Measurements from ENCODE around the gene LCE1D. TPM values are rescaled to one million over a fixed set of nuclear protein-coding genes. Genes with fewer than 3 reads are reported as not detected.

The LCE1D gene
- total RNA-seq, 1 donor from 2014 or later, result not detected

DNA sequence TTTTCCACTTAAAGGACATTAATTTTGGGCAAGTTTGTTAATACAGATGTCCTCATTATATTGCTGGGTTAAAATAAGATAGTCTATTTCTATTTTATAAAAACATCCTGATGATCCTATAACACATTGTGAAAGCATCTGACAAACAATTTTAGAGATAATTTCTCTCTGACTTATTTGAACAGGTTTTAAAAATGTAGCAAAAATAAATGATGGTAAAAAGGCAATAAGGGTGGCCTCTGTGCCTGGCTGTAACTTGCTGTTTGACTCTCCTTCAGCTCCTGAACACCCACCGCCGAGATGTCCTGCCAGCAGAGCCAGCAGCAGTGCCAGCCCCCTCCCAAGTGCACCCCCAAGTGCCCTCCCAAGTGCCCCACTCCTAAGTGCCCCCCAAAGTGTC is 30.7 kb downstream of the LCE1D start, which contains the start of gene LCE1A:
TSS of gene LCE1A (plus strand) at position 301 of the 400 bp plus-strand sequence. CDS start at position 301, 0 bp downstream.
- DNase-seq (no peak), ATAC-seq (ENCODE audit: low read depth) (no peak)
- intact Hi-C loops (cut with micrococcal nuclease), result no loop called here
- TF ChIP-seq, protein P1, sequence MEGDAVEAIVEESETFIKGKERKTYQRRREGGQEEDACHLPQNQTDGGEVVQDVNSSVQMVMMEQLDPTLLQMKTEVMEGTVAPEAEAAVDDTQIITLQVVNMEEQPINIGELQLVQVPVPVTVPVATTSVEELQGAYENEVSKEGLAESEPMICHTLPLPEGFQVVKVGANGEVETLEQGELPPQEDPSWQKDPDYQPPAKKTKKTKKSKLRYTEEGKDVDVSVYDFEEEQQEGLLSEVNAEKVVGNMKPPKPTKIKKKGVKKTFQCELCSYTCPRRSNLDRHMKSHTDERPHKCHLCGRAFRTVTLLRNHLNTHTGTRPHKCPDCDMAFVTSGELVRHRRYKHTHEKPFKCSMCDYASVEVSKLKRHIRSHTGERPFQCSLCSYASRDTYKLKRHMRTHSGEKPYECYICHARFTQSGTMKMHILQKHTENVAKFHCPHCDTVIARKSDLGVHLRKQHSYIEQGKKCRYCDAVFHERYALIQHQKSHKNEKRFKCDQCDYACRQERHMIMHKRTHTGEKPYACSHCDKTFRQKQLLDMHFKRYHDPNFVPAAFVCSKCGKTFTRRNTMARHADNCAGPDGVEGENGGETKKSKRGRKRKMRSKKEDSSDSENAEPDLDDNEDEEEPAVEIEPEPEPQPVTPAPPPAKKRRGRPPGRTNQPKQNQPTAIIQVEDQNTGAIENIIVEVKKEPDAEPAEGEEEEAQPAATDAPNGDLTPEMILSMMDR (IDR thresholded peaks at IDR 0.05), result no peak
- no peaks in the 10 kb centered on the region for H3K4me1 Mint-ChIP-seq
- ChIA-PET POLR2A (no interaction called here), CTCF (no interaction called here)
- no peaks in the 10 kb centered on the region for H3K9me3 Mint-ChIP-seq
- H3K27ac Mint-ChIP-seq, result no peak within 1 kb of the TSS
- no peaks in the 10 kb centered on the region for H3K36me3 Mint-ChIP-seq (ENCODE audit: low read depth)
- H3K4me3 Mint-ChIP-seq, result no peak within 1 kb of the TSS
- peaks cover 28% of the 10 kb centered on the region for H3K27me3 Mint-ChIP-seq

- Mint-ChIP-seq H3K9me3 (no peaks in the 10 kb centered on the region), H3K4me3 (no peak overlapping the region), H3K27me3 (peaks cover 8% of the 10 kb centered on the region), H3K4me1 (no peaks in the 10 kb centered on the region), H3K27ac (no peak overlapping the region), H3K36me3 (ENCODE audit: low read depth) (no peaks in the 10 kb centered on the region)
- intact Hi-C loops (cut with micrococcal nuclease), result no loop called here
- ChIA-PET POLR2A (no interaction called here), CTCF (no interaction called here)
- DNase-seq (no peak), ATAC-seq (ENCODE audit: low read depth) (no peak)
- TF ChIP-seq, protein P1 (IDR thresholded peaks at IDR 0.05), result no peak
These were observed 40.3 kb downstream of the LCE1D start for GRCh38 chr1:152836870-152837269.

DNA sequence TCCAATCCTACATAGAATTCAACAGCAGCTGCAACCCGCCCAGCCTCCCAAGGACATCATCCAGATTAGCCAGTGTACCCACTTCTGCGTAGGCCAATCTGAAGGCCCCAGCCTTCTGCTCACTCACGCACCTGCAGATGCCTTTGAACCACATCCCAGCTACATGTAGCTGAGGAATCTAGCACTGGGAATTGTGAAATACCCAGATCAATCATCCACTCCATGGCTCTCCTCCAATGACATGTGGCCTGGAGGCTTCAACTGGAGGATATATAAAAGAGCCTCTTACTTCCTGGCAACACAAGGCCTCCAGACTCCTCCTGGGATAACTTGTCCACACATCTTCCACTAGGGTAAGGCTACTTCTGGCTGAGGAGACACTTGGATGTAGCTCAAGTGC is 46.0 kb downstream of the LCE1D start, which contains the start of gene LCE6A:
TSS of gene LCE6A (plus strand) at position 301 of the 400 bp plus-strand sequence. CDS start 665 bp downstream, outside the sequence.
- intact Hi-C loops (cut with micrococcal nuclease), result no loop called here
- Mint-ChIP-seq H3K4me3 (no peak within 1 kb of the TSS), H3K27me3 (peaks cover 18% of the 10 kb centered on the region), H3K9me3 (no peaks in the 10 kb centered on the region), H3K4me1 (no peaks in the 10 kb centered on the region), H3K27ac (no peak within 1 kb of the TSS), H3K36me3 (ENCODE audit: low read depth) (no peaks in the 10 kb centered on the region)
- DNase-seq, result no peak
- TF ChIP-seq, protein P1 (IDR thresholded peaks at IDR 0.05), result no peak
- no peak for ATAC-seq (ENCODE audit: low read depth)
- ChIA-PET POLR2A (no interaction called here), CTCF (no interaction called here)

Other genes with a start within 250 kb of the LCE1D start
- not detected in 2 replicates for gene LCE3E, start 229.9 kb upstream of the LCE1D start, total RNA-seq
- not detected in 2 replicates for gene LCE3D, start 216.2 kb upstream of the LCE1D start, total RNA-seq
- gene LCE3C, start 196.5 kb upstream of the LCE1D start, total RNA-seq, result not detected in 2 replicates
- gene LCE3B, start 182.9 kb upstream of the LCE1D start, total RNA-seq, result not detected in 2 replicates
- not detected in 2 replicates for gene LCE3A, start 173.6 kb upstream of the LCE1D start, total RNA-seq
- gene LCE2D, start 133.3 kb upstream of the LCE1D start, total RNA-seq, result not detected in 2 replicates
- not detected in 2 replicates for gene LCE2C, start 121.4 kb upstream of the LCE1D start, total RNA-seq
- not detected in 2 replicates for gene LCE2B, start 110.6 kb upstream of the LCE1D start, total RNA-seq
- not detected in 2 replicates for gene LCE2A, start 98.4 kb upstream of the LCE1D start, total RNA-seq
- gene LCE4A, start 88.6 kb upstream of the LCE1D start, total RNA-seq, result not detected in 2 replicates
- not detected in 2 replicates for gene KPRP, start 38.7 kb upstream of the LCE1D start, total RNA-seq
- not detected in 2 replicates for gene LCE1F, start 21.6 kb upstream of the LCE1D start, total RNA-seq
- gene LCE1E, start 10.5 kb upstream of the LCE1D start, total RNA-seq, result not detected in 2 replicates
- not detected in 2 replicates for gene LCE1C, start 9.9 kb downstream of the LCE1D start, total RNA-seq
- not detected in 2 replicates for gene LCE1B, start 15.2 kb downstream of the LCE1D start, total RNA-seq
- not detected in 2 replicates for gene LCE1A, start 30.8 kb downstream of the LCE1D start, total RNA-seq
- not detected in 2 replicates for gene LCE6A, start 46.1 kb downstream of the LCE1D start, total RNA-seq
- gene LCE7A, start 63.3 kb downstream of the LCE1D start, total RNA-seq, result not detected in 2 replicates
- not detected in 2 replicates for gene SMCP, start 81.6 kb downstream of the LCE1D start, total RNA-seq
- gene IVL, start 111.8 kb downstream of the LCE1D start, total RNA-seq, result not detected in 2 replicates
- not detected in 2 replicates for gene SPRR5, start 150.5 kb downstream of the LCE1D start, total RNA-seq
- gene SPRR4, start 173.9 kb downstream of the LCE1D start, total RNA-seq, result not detected in 2 replicates
- gene SPRR1A, start 187.4 kb downstream of the LCE1D start, total RNA-seq, result not detected in 2 replicates
- gene SPRR3, start 205.0 kb downstream of the LCE1D start, total RNA-seq, result not detected in 2 replicates
- gene SPRR1B, start 234.5 kb downstream of the LCE1D start, total RNA-seq, result not detected in 2 replicates
- not detected in 2 replicates for gene SPRR2D, start 244.4 kb downstream of the LCE1D start, total RNA-seq